MM.1S (cell line): Measurements from ENCODE around the gene ZNF628.

Experiments used
- EZH2 ChIP-seq: fragments of 300-600 bp; sonication (generic); optimal IDR thresholded peaks from 2 replicates; pipeline ENCODE3; 2017; ENCODE audit warnings: low read depth, mild to moderate bottlenecking, antibody characterized with exemption, low read length, mixed read lengths
- TF ChIP-seq, protein P1 (sequence below): fragments of 300-600 bp; sonication (generic); IDR thresholded peaks from 2 replicates; pipeline ENCODE4 v1.5.1; 2016; ENCODE audit warnings: antibody characterized with exemption, low read length, mixed read lengths

DNA sequence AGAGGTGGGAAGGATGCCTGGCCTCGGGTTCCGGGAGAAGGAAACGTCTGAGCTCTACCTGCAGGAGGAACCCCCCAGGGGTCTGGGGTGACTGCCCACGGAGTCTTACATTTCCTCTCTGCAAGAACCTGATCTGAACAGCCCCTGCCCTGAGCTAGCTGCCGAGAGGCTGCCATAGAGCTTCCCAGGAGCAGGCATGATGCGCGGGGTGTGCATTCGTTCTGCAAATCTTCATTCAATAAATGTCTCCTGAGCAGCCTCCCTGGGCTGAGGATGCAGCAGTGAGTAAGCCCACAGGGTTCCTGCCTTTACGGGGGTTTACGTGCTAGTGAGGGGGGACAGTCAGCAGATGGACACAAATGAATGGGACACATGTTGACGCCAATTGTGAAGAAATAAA is 31.8 kb upstream of the ZNF628 start:
- TF ChIP-seq EZH2, result no peak
- TF ChIP-seq, protein P1, sequence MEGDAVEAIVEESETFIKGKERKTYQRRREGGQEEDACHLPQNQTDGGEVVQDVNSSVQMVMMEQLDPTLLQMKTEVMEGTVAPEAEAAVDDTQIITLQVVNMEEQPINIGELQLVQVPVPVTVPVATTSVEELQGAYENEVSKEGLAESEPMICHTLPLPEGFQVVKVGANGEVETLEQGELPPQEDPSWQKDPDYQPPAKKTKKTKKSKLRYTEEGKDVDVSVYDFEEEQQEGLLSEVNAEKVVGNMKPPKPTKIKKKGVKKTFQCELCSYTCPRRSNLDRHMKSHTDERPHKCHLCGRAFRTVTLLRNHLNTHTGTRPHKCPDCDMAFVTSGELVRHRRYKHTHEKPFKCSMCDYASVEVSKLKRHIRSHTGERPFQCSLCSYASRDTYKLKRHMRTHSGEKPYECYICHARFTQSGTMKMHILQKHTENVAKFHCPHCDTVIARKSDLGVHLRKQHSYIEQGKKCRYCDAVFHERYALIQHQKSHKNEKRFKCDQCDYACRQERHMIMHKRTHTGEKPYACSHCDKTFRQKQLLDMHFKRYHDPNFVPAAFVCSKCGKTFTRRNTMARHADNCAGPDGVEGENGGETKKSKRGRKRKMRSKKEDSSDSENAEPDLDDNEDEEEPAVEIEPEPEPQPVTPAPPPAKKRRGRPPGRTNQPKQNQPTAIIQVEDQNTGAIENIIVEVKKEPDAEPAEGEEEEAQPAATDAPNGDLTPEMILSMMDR, result no peak
